GM21447 (cell line): ENCODE results near the gene PTGES2.

Experiments used
- ATAC-seq: cut with Tn5 transposase; IDR thresholded peaks from one replicate; pipeline ENCODE4 v1.9.1; 2021; ENCODE audit not compliant: unreplicated experiment

PTGES2 gene

DNA sequence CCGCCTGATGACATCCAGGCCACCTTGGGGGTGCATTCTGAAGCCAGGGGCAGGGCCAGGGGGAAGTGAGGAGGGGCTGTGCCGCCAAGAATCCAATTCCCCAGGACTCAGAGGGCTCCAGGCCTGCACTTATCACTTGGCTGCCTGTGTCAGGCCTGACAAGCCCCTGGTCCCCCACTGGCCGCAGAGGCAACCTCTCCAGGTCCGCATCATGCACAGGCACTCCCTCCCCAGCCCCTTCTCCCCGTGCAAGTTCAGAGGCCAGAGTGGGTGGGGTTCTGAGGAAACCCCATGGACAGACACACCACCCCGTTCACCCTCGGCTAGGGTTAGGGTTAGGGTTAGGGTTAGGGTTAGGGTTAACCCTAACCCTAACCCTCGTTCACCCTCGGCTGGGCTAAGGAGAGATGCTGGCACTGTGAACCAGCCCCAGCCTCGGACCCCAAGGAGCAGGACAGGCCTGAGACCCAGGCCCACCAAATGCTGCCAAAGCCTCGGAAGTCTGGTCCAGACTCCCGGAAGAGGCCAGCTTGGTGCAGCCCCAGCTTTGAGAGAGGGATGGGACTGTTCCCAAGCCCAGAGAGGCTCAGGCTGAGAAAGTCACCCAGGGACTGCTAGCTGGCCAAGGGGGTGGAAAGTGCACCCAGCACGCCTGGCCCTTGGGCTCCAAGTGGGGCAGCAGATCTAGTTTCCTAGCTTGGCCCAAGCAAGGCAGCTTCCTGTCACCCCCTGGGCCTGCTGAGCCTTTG is 26.6 kb upstream of the PTGES2 start:
- ATAC-seq: no peak

DNA sequence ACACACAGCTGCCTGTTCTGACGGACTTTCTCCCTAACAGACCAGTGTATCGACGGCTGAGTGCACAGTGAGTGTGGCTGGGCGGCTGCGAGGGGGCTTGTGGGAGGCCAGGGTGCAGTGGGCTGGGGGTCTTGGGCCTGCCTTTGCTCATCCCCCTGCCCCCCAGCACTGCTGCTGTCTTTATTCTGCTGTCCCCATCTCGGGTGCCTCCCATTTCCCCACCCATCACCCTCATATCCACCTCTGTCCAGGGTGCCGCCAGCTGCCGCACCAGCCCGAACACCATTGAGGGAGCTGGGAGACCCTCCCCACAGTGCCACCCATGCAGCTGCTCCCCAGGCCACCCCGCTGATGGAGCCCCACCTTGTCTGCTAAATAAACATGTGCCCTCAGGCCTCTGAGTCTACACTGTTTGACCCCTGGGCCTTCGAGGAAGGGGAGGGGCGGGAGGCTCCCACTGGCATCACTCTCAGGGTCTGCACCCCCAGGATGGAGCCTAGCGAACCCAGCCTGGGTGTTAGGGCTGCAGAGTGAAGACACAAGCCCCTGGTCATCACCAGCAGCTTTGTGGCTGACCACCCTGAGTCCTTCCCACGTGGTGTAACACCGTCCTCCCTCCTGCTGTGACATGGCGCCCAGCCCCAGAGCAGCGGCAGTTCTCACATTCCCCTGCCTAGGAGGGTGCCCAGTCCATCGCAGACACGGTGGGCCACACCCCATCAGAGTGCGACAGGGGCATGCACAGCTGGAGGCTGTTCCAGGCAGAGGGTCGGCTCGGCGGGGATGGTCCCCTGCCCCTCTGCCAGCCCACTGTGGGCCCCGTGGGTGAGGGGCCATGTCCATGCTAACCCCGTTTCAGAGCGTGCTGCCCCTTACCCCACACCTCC is 25.8 kb upstream of the PTGES2 start:
- ATAC-seq: no peak

DNA sequence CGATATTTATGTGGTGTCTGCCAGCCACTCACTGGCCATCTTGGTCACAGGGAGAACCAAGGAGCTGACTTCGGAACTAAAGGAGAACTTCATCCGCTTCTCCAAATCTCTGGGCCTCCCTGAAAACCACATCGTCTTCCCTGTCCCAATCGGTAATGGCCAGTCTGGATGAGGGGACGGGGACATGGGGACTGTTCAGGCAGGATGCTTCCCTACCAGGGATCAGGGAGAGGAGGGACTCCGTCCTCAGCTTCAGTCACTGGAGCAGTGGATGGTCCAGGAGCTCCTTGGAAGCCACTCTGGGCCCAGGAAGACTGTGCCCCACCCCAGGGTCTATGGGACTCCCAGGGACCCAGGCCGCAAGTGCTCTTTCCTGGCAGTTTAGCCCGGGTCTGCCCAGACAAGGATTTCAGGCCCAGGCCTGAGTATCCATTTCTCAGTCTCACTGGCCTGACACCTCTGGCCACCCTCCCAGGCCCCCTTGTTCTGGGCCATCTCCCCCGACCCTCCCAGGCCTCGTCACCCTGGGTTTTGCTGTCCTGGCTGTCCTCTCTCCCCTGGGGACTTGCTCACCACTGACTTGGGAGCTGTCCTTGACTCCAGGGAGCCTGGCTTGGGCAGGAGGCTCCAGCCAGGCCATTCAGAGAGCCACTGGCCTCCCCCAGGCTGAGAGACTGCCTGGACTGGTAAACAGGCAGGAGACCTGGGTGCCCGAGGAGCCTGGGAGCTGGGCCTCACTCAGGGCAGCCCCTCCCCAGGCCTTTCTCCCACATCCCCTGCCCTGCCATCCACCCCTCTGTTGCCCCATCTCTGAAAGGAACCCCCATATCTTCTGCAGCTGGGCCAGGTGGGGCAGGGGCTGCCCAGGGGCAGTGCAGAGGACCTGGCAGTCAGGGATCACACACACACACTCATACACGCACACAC is 24.9 kb upstream of the PTGES2 start:
- ATAC-seq: no peak

DNA sequence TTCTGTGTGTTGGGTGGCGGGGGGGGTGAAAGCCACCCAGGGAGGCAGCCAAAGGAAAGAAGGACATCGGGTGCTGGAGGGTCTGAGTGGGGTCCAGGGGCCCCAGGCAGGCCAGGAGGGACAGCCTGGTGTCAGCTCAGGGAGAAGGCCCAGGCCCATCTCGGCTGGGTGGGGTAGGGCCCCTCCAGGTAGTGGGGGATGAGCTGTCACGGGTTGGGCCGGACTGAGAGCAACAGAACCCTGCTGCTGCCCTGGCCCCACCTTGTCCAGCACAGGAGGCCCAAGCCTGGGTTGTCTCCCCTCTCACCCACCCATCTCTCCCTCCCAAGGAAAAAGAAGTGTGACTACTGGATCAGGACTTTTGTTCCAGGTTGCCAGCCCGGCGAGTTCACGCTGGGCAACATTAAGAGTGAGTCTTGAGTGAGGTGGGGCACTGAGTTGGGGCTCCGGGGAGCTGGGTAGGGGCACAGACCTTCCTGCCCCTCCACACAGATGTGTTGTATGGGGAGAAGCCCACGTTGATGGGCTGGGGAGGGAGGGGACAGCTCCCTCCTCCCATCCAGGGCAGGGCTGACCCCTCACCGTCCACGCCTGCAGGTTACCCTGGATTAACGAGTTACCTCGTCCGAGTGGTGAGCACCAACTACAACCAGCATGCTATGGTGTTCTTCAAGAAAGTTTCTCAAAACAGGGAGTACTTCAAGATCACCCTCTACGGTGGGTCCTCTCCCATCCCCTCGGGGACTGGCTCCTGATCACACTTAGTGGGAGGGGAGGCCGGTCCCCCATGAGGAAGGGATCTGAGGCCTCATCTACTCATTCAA is 24.0 kb upstream of the PTGES2 start:
- no peak for ATAC-seq

DNA sequence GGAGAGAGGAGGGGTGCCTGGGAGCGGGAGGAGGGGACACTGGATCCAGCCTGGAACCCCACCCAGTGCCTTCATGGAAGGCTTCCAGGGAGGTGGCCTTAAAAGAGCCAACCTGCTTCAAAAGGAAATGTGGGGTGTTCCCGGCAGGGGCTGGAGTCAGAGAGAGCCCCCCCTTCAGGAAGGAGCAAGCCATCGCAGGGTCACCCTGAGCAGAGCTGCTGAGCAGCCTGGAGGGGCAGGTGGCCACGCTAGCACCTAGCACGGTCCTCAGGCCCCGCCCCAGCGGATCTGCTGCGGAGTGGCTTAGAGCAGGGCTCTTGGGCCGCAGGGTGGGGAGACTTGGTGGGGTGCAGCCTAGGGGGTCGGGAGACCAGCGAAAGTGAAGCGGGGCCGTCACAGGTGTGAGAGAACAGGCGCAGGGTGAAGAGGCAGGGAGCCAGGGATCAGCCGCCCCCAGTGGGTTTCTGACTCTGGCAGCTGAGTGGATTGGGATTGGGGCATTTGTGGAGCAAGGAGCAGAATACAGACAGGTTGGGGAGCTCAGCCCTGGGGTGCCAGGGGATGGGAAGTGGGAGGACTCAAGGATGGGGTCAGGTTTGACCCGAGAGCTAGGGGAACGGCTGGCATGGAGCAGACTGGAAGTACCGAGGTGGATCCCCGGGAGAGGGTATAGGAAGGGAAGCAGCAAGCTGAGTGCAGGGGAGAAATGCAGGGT is 23.2 kb upstream of the PTGES2 start:
- no peak for ATAC-seq

DNA sequence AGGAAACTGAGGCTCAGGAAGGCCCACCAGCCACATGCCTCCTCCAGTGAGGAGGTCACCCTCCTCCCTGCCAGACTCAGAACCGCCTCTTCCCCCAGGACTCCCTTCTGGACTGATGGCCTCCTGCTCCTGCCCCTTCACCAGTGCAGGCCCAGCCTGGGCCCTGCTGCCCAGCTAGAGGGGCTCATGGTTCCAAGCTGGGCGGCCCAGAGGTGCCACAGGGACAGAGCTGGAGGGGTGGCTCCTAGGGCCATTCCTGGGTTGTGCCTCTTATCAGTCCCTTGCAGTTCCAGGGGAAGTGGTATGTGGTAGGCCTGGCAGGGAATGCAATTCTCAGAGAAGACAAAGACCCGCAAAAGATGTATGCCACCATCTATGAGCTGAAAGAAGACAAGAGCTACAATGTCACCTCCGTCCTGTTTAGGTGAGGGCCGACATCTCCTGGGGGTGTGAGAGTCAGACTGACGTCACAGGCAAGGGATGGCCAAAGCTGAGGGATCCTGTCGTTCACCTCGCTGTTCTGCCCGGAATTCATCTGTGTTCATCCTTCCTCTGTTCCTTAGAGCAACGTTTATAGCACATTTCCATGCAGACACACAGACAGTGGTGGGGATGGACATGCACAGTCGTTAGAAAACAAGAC is 22.5 kb upstream of the PTGES2 start:
- ATAC-seq: no peak

DNA sequence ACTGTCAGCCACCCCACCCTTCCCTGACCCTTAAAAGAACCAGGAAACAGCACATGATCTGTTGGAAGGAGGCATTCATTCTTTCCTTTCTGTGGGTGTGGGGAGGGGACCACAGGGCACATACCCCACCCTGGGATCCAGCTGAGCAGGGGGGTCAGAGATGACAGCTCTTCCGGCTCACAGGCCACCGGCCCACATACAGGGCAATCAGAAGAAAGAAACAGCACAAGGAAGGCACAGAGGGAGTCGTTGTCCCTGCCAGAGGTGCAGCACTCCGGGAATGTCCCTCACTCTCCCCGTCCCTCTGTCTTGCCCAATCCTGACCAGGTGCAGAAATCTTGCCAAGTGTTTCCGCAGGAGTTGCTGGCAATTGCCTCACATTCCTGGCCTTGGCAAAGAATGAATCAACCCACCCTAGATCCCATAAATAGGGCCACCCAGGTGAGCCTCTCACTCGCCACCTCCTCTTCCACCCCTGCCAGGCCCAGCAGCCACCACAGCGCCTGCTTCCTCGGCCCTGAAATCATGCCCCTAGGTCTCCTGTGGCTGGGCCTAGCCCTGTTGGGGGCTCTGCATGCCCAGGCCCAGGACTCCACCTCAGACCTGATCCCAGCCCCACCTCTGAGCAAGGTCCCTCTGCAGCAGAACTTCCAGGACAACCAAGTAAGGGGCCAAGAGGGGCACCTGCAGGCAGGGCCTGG is 21.6 kb upstream of the PTGES2 start, which contains the start of gene LCN2:
Gene LCN2 (plus strand): TSS at position 453 of the 701 bp plus-strand sequence. CDS start 73 bp downstream, at position 526.
- ATAC-seq: no peak

DNA sequence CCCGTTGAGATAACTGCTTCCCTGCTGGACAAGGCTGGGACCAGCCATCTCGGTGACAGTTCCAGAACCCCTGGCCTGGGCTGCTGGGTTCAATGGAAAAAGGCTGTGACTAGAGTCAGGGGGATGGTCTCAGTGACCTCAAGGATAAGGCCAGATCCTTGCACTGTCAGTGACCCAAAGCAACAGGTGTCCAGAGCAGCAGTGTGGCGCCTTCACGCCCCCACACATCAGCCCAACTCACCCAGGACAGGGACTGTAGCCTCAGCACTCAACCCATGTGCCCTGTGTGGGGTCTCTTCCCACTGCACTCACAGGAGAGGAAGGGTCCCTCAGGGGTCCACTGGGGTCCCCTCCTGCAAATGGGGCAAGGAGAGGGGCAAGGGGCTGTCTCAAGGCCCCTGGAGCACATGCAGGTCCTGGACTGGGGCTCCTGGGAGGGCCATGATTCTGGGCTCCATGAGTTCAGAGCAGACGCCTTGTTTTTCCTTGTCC is 21.0 kb upstream of the PTGES2 start:
- no peak for ATAC-seq

DNA sequence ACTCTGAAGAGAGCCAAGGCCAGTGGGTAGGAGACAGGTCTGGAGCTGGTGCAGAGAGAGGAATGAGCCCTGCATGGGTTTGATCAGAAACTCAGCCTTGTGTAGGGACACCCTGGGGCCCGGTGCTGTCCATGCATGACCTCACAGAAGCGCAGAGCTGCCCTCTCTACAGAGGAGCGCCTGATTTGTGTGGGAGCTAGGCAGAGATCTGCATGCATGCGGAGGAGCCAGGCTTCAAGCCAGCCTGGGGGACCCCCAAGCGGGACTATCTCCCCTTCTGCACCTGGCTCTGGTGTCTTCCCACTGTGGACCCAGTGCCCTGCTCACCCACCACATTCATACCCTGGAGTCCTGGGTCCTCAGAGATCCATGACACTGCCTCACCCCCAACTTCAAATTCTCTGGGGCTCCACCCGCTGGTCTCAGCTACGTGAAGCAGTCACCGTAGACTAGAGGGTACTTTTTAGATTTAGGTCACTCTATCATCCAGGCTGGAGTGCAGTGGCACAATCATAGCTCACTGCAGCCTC is 19.1 kb upstream of the PTGES2 start:
- ATAC-seq: no peak

DNA sequence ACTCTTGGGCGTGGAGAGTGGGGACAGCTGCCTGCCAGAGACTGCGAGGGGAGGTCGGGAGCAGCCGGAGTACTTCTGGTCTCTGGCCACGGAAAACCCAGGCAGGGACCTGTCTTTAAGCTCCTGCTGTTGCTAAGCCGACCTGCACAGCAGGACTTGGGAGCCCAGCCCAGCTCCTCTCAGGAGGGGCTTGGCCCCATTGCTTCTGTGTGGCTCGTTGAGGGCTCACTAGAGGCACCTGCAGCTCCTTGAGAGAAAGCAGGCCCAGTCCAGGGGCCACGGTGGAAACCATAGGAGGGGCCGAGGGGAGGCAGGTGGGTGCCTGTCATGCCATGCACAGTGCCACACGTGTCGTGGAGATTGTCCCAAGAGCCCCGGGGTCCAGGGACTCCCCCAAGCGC is 18.4 kb upstream of the PTGES2 start:
- no peak for ATAC-seq

DNA sequence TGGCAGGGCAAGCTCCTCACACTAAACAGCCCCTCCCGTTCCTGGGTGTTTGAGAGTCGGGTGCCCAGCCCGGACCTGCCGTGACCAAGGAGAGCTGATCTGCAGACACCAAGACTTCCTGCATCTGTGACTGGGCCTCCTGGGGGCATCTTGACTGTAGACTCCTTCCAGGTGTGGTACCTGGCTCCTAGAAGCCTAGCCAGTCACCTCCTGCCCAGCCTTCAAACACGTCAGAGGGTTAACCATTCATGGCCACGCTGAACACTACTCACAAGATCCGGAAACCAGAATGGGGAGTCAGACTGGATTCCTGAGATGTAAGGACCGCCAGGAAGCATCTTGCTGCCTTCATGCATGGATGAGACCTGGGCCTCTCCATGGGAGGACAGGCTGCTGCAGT is 18.0 kb upstream of the PTGES2 start:
- no peak for ATAC-seq

DNA sequence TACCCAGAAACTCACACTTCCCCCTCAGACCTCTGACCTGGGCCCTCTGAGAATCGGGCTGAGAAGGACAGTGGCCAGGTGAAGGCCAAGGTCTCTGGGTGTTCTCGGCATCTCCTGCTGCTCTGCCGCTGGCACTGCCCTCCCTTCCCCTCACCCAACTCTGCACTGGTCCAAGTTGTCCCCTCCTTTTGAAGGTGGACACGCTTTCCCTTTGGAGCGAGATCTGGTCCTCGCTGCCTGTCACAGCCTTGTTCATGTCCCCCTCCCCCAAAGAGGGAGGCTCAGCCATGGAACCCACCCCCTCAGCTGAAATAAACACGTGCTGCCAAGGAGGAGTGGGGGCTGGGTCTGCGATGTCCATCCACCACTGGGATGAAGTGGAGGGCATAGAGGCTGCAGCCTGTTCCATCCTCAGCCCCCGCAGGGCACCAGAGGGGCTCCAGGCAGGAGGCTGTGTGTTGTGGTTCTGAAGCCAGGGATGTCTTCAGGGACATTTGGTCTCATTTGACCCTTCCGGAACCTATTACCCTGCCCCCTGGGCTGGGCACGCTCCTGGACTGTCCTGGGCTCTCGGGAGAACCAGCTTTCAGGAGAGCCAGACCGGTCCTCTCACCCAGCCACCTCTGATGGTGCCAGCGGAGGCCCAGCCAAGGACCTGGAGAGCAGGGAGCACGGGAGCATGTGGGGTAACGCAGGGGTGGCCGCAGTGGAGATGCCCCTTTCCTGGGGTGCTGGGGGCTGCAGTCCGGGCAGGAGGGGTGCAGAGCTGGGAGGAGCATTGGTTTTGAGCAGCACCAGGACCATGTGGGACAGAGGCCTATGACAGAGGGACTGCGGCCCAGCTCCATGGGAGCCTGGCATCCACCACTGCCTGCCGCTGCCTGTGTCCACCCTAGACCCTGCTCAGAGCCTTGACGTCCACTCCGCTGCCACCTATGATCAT is 17.0 kb upstream of the PTGES2 start:
- ATAC-seq: no peak

DNA sequence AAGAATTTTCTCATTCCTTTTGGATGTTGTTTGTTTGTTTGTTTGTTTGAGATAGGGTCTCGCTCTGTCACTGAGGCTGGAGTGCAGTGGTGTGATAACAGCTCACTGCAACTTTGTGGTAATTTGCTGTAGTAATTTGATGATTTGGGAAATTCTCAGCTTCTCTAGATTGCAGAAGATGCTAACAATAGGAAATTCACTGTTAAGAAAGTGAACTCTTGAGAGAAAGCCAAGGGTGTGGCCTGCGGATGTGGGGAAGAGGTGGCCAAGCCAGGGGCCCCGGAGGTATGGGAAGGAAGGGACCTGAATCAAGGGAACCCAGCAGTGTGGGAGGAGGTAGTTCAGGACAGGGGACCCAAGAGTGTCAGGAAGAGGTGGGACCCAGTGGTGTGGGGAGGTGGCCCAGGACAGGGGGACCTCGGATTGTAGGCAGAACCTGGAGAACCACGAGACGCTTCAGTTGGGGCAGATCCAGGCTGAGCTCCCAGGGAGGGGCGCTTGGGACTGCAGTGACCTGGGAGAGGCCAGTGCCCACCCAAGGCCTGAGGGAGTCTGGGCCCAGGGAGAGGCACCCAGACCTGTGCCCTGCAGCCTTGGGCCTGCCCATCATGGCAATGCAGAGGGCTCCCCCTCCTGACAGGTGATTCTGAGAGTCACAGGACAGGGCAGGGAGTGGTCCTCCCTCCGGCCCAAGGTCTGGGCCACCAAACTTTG is 16.2 kb upstream of the PTGES2 start:
- ATAC-seq: no peak

DNA sequence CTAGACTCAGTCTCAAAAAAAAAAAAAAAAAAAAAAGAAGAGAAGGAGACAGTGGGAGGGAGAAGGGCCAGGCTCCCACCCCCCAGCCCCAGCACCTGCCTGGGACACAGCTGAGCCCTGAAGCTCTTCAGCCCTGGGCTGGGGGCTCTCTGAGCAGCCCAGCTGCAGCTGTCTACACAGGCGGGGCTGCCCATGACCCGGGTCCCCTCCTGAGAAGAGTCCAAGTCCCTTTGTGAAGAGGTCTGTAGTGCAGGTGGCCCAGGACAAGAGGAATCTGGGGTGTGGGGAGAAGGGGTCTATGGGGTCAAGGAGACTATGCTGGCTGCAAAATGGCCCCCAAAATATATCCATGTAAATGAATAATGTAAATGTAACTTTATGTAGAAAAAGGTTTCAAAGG is 15.1 kb upstream of the PTGES2 start:
- no peak for ATAC-seq

DNA sequence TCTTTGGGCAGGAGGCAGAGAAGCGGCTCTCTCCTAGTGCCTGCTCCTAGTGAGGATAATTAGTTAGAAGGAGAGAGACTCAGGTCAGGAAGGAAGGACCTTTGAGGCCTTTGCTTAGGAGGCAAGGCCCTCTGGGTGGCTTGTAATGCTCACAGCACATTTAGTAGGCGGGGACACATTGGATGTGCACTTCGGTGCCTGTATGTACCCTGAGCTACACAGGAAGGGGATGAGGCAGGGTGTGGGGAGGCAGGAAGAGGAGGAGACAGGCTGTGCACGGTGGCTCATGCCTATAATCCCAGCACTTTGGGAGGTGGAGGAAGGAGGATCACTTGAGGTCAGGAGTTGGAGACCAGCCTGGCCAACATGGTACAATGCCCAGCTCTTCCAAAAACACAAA is 14.5 kb upstream of the PTGES2 start:
- no peak for ATAC-seq

DNA sequence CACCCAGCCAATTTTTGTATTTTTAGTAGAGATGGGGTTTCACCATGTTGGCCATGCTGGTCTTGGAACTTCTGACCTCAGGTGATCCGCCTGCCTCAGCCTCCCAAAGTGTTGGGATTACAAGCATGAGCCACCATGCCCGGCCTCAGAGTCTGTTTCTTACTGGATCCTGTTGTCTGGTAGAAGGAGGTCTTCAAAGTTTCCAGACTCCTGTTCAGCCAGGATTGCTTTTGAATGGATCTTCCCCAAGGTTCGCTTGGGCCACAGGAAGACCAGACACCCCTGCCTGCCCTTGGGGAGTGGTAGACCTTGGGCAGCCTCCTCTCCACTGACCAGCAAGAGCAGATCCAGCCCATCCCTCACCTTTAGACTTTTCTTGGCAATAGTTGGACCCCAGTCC is 14.1 kb upstream of the PTGES2 start:
- no peak for ATAC-seq
